ENCODE data around the gene DNAJC1.

The DNAJC1 gene

GRCh38 chr10:22002591-22003176, 846 bp downstream of the DNAJC1 start:
- FAIRE-seq (no peak), DNase-seq (ENCODE audit: insufficient read length, low spot score) (no peak)
- TF ChIP-seq, protein P1, sequence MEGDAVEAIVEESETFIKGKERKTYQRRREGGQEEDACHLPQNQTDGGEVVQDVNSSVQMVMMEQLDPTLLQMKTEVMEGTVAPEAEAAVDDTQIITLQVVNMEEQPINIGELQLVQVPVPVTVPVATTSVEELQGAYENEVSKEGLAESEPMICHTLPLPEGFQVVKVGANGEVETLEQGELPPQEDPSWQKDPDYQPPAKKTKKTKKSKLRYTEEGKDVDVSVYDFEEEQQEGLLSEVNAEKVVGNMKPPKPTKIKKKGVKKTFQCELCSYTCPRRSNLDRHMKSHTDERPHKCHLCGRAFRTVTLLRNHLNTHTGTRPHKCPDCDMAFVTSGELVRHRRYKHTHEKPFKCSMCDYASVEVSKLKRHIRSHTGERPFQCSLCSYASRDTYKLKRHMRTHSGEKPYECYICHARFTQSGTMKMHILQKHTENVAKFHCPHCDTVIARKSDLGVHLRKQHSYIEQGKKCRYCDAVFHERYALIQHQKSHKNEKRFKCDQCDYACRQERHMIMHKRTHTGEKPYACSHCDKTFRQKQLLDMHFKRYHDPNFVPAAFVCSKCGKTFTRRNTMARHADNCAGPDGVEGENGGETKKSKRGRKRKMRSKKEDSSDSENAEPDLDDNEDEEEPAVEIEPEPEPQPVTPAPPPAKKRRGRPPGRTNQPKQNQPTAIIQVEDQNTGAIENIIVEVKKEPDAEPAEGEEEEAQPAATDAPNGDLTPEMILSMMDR (IDR thresholded peaks at IDR 0.05; ENCODE audit: insufficient read depth, missing control alignments) = no peak

DNA sequence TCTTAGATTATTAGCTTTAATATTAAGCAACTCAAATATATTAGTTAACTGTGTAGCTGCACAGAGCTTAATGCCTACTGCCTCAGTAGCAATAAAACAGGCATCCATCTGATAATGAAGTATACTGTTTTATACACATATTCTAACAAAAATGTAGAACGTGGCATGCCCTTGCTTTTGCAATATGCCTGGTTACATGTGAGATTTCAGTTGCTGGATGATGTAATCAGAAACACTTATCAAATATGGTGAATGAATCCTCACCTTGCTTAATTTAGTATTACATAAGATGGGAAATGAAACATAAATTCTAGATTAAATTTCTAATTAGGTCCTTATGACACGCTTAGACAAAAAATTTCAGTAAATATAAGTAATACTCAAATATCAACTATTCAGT, 8.0 kb downstream of the DNAJC1 start:
- TF ChIP-seq, protein P1 (IDR thresholded peaks at IDR 0.05; ENCODE audit: insufficient read depth, missing control alignments) = no peak
- FAIRE-seq = no peak
- no peak for DNase-seq (ENCODE audit: insufficient read length, low spot score)

DNA sequence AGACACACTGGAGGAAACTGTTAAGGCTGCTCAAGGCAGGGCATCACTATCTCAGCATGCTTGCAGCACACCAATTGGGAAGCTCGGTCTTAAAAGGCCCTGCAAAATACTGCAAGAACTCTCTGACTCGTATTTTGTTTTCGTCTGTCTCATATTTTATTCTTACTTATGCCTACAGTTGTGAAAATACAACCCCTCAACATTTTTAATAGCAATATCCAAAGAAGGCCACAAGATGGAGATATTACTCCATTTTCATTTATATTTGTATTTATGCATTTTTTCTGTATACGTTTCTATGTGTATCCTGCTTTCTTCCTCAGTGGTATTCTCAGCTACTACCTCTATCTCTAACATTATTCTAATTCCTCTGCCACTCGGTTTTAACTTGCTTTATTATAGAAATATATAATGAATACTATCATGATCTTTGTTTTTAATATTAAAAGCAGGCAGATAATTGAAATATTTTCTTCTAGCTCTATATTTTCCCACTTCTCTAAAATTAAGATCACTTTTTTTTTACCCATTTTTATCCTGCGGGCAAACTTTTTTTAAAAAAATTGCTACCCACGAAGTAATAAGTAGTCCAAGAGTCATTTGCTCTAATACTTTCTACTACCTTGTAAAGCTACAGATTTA, 10.0 kb downstream of the DNAJC1 start:
- DNase-seq (ENCODE audit: insufficient read length, low spot score) (no peak), FAIRE-seq (no peak)
- TF ChIP-seq, protein P1 (IDR thresholded peaks at IDR 0.05; ENCODE audit: insufficient read depth, missing control alignments) = peak; percentile 35

- TF ChIP-seq, protein P1 (IDR thresholded peaks at IDR 0.05; ENCODE audit: insufficient read depth, missing control alignments) = no peak
- FAIRE-seq (no peak), DNase-seq (ENCODE audit: insufficient read length, low spot score) (no peak)
Measured at GRCh38 chr10:21991785-21992184, 11.7 kb downstream of the DNAJC1 start.

DNA sequence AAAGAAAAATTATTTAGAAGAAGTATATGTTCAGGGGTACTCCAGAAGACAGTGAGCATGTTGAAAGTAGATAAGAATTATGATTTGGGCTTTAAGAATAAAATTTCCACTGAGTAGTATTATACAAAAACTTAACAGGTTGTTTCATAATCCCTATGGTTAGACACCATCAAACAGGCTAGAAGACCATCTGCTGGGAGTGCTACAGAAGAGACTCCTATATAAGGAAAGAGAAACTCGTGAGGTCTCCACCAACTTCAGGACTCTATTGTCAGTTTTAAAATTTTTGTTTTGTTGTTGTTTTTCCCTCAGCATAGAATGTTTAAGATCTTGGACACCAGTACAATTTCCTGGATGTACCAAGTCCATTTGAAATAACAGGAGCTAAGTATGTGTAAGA, 13.1 kb downstream of the DNAJC1 start:
- FAIRE-seq (peak; percentile 71), DNase-seq (ENCODE audit: insufficient read length, low spot score) (no peak)
- TF ChIP-seq, protein P1 (IDR thresholded peaks at IDR 0.05; ENCODE audit: insufficient read depth, missing control alignments) = no peak

DNA sequence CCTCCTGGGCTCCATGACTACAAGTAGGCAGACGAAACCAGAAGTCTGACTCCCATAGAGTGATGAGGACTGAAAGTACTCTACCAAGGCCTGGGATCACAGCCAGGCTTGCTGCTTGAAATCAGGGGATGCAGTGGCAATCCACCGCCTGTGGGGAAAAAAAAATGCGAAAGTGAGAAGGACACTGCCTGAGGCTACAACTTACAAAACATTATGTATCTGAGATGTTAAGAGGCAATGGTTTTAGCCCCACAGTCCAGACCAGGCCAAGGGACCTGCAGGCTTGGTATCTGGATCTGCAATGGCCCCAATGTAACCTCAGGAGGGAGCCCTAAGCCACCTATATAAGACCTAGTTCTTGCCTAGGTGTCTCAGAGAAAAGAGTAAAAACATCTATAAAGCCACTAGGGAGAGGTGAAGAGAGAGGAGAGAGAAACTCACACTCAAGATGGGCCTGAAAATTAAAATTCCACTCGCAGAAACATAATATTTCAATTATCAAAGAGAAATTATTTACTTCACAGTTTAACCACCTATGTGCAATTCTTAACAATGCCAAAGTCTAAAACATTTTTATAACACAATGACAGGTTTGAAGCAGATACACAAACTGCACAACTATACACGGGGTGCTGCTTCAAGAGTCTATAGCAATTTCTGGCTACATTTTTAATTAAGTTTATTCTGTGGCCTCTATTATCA, 13.9 kb downstream of the DNAJC1 start:
- no peak for FAIRE-seq

More for the DNA sequence above, 13.9 kb downstream of the DNAJC1 start:
- no peak for DNase-seq (ENCODE audit: insufficient read length, low spot score)
- TF ChIP-seq, protein P1 (IDR thresholded peaks at IDR 0.05; ENCODE audit: insufficient read depth, missing control alignments) = peak; percentile 50

All from D721Med (cell line).